ENCODE measurements around the gene SPTAN1.

The SPTAN1 gene

GRCh38 chr9:128632486-128632885, 80.1 kb downstream of the SPTAN1 start:
- no peak for DNase-seq (ENCODE audit: low spot score)

GRCh38 chr9:128633057-128633456, 80.7 kb downstream of the SPTAN1 start:
- no peak for DNase-seq (ENCODE audit: low spot score)

- no peak for DNase-seq (ENCODE audit: low spot score)
Observed at GRCh38 chr9:128633601-128634000, 81.2 kb downstream of the SPTAN1 start.

GRCh38 chr9:128634111-128634510, 81.7 kb downstream of the SPTAN1 start:
- DNase-seq (ENCODE audit: low spot score): no peak

- no peak for DNase-seq (ENCODE audit: low spot score)
Observed at GRCh38 chr9:128634651-128635262, 82.4 kb downstream of the SPTAN1 start.

GRCh38 chr9:128635266-128636023, 83.1 kb downstream of the SPTAN1 start:
- no peak for DNase-seq (ENCODE audit: low spot score)

- DNase-seq (ENCODE audit: low spot score): no peak
Observed at GRCh38 chr9:128636024-128636390, 83.6 kb downstream of the SPTAN1 start.

GRCh38 chr9:128636556-128637530, 84.5 kb downstream of the SPTAN1 start:
- no peak for DNase-seq (ENCODE audit: low spot score)

GRCh38 chr9:128637656-128638055, 85.3 kb downstream of the SPTAN1 start:
- no peak for DNase-seq (ENCODE audit: low spot score)

- no peak for DNase-seq (ENCODE audit: low spot score)
Observed at GRCh38 chr9:128638580-128638979, 86.2 kb downstream of the SPTAN1 start.

GRCh38 chr9:128640603-128641002, 88.2 kb downstream of the SPTAN1 start:
- no peak for DNase-seq (ENCODE audit: low spot score)

GRCh38 chr9:128642675-128643245, 90.4 kb downstream of the SPTAN1 start:
- no peak for DNase-seq (ENCODE audit: low spot score)

GRCh38 chr9:128643519-128644300, 91.3 kb downstream of the SPTAN1 start:
- peak; percentile 23 for DNase-seq (ENCODE audit: low spot score)

GRCh38 chr9:128648206-128648605, 95.8 kb downstream of the SPTAN1 start:
- peak; percentile 68 for DNase-seq (ENCODE audit: low spot score)

- no peak for DNase-seq (ENCODE audit: low spot score)
Observed at GRCh38 chr9:128651798-128652197, 99.4 kb downstream of the SPTAN1 start.

GRCh38 chr9:128653908-128654307, 101.5 kb downstream of the SPTAN1 start:
- DNase-seq (ENCODE audit: low spot score): no peak

- no peak for DNase-seq (ENCODE audit: low spot score)
Observed at GRCh38 chr9:128654481-128654880, 102.1 kb downstream of the SPTAN1 start.

- DNase-seq (ENCODE audit: low spot score): peak; percentile 97
Observed at GRCh38 chr9:128656416-128657343, 104.3 kb downstream of the SPTAN1 start, which contains the start of gene DYNC2I2. DYNC2I2 (minus strand) TSS chr9:128656847; CDS start chr9:128656726, 121 bp downstream.

- no peak for DNase-seq (ENCODE audit: low spot score)
Observed at GRCh38 chr9:128657344-128657704, 104.9 kb downstream of the SPTAN1 start.

GRCh38 chr9:128657796-128658195, 105.4 kb downstream of the SPTAN1 start:
- no peak for DNase-seq (ENCODE audit: low spot score)

Data from hematopoietic multipotent progenitor cell treated with erythropoietin and hydrocortisone succinate and interleukin-3 and kit ligand, for 15 days (in vitro differentiated cells).